T-cell (primary cell): ENCODE data around the gene SLC28A3. TPM values are rescaled to one million over a fixed set of nuclear protein-coding genes. Genes with fewer than 3 reads are reported as not detected.
"Not testable (repeated sequence)": the region's sequence is repeated elsewhere in the genome, so short reads cannot be mapped to it uniquely, and the experiment has no call there.

Experiments used
- ATAC-seq, 4 experiments: fragments of 200-7000 bp in 3 of 4; fragments of 150-1000 bp in 1 of 4; cut with Tn5 transposase; replicated peaks in 1 of 4; 1 replicate in 3 of 4; 2 replicates in 1 of 4; pipeline ENCODE4 v1.10.0; 2021; ENCODE audit warnings: moderate library complexity in 3 of 4, mild to moderate bottlenecking in 2 of 4, moderate number of reproducible peaks in 1 of 4
- CTCF ChIA-PET, 2 donors: fragments of 300-600 bp; sonication (Branson Sonifier 250); formaldehyde crosslinking; loops; one replicate each; lab custom pipeline; 2022; ENCODE audit warnings: antibody characterized with exemption in 2 of 2; lab: Charles Lee
- POLR2A ChIA-PET, 2 donors: fragments of 300-600 bp; sonication (Branson Sonifier 250); formaldehyde crosslinking; loops; one replicate each; lab custom pipeline; 2022; ENCODE audit warnings: antibody characterized with exemption in 2 of 2; lab: Charles Lee
- DNase-seq, 35 experiments: peaks; one replicate each; pipeline versions ENCODE4 v3.0.0 to v3.0.0-alpha.2; 2013 to 2023
- H3K27ac ChIP-seq: one replicate; pipeline ENCODE4 v1.5.1; 2013; ENCODE audit warnings: low read length
- H3K27me3 ChIP-seq, 2 experiments: replicated peaks in 1 of 2; 1 replicate in 1 of 2; 2 replicates in 1 of 2; pipeline versions ENCODE4 v1.6.1 to v1.7.0; 2013; ENCODE audit warnings: low read length in 1 of 2, mixed read lengths in 1 of 2; ENCODE audit not compliant: control insufficient read depth in 2 of 2, insufficient read depth in 2 of 2; ENCODE audit errors: extremely low read depth in 1 of 2
- H3K36me3 ChIP-seq, 2 donors: 1 replicate in 1 of 2; 2 replicates in 1 of 2; pipeline versions ENCODE4 v1.6.1 to v1.7.0; 2013; ENCODE audit warnings: low read length in 1 of 2; ENCODE audit not compliant: control insufficient read depth in 2 of 2, insufficient read depth in 1 of 2; ENCODE audit errors: extremely low read depth in 1 of 2
- H3K4me1 ChIP-seq, 2 experiments: 1 replicate in 1 of 2; 2 replicates in 1 of 2; pipeline versions ENCODE4 v1.6.1 to v1.7.0; 2013; ENCODE audit warnings: low read length in 2 of 2, mixed read lengths in 1 of 2; ENCODE audit not compliant: insufficient read depth in 2 of 2, control insufficient read depth in 1 of 2; ENCODE audit errors: extremely low read depth in 1 of 2
- H3K4me3 ChIP-seq, 2 donors: 1 replicate in 1 of 2; 2 replicates in 1 of 2; pipeline versions ENCODE4 v1.5.1 to v1.7.0; 2013; ENCODE audit warnings: mild to moderate bottlenecking in 2 of 2, low read length in 1 of 2, moderate library complexity in 1 of 2; ENCODE audit not compliant: control insufficient read depth in 1 of 2; ENCODE audit errors: extremely low read depth in 1 of 2
- H3K9me3 ChIP-seq: 2 replicates; pipeline ENCODE4 v1.7.0; 2013
- H3K27ac Mint-ChIP-seq, 2 donors: one replicate each; pipeline ENCODE4 v1.8.0; 2020 to 2021; ENCODE audit warnings: mild to moderate bottlenecking in 2 of 2, mixed read lengths in 2 of 2
- H3K27me3 Mint-ChIP-seq, 2 donors: one replicate each; pipeline ENCODE4 v1.8.0; 2021 to 2022; ENCODE audit warnings: mixed read lengths in 2 of 2
- H3K36me3 Mint-ChIP-seq: one replicate; pipeline ENCODE4 v1.8.0; 2021; ENCODE audit warnings: mixed read lengths
- H3K4me1 Mint-ChIP-seq, 3 donors: one replicate each; pipeline ENCODE4 v1.8.0; 2020 to 2022; ENCODE audit warnings: mixed read lengths in 3 of 3, mild to moderate bottlenecking in 1 of 3
- H3K4me3 Mint-ChIP-seq, 3 donors: one replicate each; pipeline ENCODE4 v1.8.0; 2020 to 2022; ENCODE audit warnings: mild to moderate bottlenecking in 3 of 3, mixed read lengths in 3 of 3, moderate library complexity in 3 of 3
- H3K9me3 Mint-ChIP-seq, 3 donors: one replicate each; pipeline ENCODE4 v1.8.0; 2020 to 2022; ENCODE audit warnings: mixed read lengths in 3 of 3
- WGBS: methylation state at CpG from one replicate; pipeline ENCODE4 v1.1.5; 2013; ENCODE audit warnings: missing lambda C conversion rate; ENCODE audit not compliant: insufficient coverage; 5-methylcytosine and 5-hydroxymethylcytosine counted together
- total RNA-seq, 35 experiments: library from RNA in 6 of 35; stranded (reverse) in 6 of 35; fragments of 120-200 nt in 1 of 35; gene quantifications; one replicate each; pipeline versions ENCODE4 v1.2.1 to v1.2.4 and lab custom pipeline; 2013 to 2026

The SLC28A3 gene, protein sequence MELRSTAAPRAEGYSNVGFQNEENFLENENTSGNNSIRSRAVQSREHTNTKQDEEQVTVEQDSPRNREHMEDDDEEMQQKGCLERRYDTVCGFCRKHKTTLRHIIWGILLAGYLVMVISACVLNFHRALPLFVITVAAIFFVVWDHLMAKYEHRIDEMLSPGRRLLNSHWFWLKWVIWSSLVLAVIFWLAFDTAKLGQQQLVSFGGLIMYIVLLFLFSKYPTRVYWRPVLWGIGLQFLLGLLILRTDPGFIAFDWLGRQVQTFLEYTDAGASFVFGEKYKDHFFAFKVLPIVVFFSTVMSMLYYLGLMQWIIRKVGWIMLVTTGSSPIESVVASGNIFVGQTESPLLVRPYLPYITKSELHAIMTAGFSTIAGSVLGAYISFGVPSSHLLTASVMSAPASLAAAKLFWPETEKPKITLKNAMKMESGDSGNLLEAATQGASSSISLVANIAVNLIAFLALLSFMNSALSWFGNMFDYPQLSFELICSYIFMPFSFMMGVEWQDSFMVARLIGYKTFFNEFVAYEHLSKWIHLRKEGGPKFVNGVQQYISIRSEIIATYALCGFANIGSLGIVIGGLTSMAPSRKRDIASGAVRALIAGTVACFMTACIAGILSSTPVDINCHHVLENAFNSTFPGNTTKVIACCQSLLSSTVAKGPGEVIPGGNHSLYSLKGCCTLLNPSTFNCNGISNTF
- not detected for total RNA-seq
- not detected for total RNA-seq (2013)
- total RNA-seq (lab: John Stamatoyannopoulos, UW): 0 to 2.4 (median 0) reads per million in 29 experiments

DNA sequence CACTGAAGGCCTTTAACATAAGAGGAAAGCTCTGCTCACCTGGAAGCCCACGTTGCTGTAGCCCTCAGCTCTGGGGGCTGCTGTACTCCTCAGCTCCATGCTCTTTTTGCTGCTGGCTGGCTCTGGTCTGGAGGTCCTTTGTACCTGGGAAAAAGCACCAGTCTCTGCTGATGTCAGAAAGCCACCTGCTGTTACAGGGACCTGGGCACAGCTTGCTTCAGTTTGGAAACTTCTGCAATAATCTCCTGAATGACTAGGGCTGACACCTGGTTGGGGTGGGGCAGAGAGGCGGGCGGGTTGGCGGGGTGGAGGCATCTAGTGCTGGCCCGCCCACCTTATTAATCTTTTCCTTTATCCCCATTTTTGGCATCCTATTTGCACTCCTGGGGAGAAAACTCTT lies at the start of gene SLC28A3:
Gene SLC28A3 (minus strand): TSS at position 224 of the 400 bp plus-strand sequence. CDS start 125 bp downstream, at position 99.
- H3K36me3 Mint-ChIP-seq: no peaks in the 10 kb centered on the region
- no peaks in the 10 kb centered on the region for H3K4me1 ChIP-seq
- no peaks in the 10 kb centered on the region for H3K4me1 Mint-ChIP-seq
- no peaks in the 10 kb centered on the region for H3K36me3 ChIP-seq
- CTCF ChIA-PET: interaction anchor here in 1 of 2 donors (0.5 kb wide), 1 partner anchor 22 kb away, joined by 4 read pairs; no protein-coding TSS in a partner anchor
- no peaks in the 10 kb centered on the region for H3K9me3 ChIP-seq
- peaks cover 3 to 8% of the 10 kb centered on the region in 2 donors for H3K27me3 Mint-ChIP-seq
- H3K4me3 Mint-ChIP-seq: no peak within 1 kb of the TSS
- no peaks in the 10 kb centered on the region for H3K9me3 Mint-ChIP-seq
- H3K27me3 ChIP-seq: peaks cover 0 to 7% of the 10 kb centered on the region in 2 experiments
- no peak within 1 kb of the TSS for H3K27ac Mint-ChIP-seq
- DNase-seq (no peak), ATAC-seq (no peak)
- H3K4me3 ChIP-seq: no peak within 1 kb of the TSS
- H3K27ac ChIP-seq: no peak within 1 kb of the TSS
- POLR2A ChIA-PET: no interaction called here
- WGBS: 10% methylated on average over 1 of the region's 5 CpGs

DNA sequence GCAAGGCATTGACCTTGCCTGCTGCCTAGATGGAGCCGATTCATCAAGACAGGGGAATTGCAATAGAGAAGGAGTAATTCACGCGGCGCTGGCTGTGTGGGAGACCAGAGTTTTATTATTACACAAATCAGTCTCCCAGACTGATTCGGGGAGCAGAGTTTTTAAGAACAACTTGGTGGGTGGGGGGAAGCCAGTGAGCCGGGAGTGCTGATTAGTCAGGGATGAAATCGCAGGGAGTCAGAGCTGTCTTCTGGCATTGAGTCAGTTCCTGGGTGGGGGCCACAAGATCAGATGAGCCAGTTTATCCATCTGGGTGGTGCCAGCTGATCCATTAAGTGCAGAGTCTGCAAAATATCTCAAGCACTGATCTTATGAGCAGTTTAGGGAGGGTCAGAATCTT lies 49.7 kb upstream of the SLC28A3 start:
- H3K27ac ChIP-seq, DNase-seq, H3K9me3 ChIP-seq, H3K27me3 Mint-ChIP-seq, H3K9me3 Mint-ChIP-seq, H3K4me1 Mint-ChIP-seq, ATAC-seq, H3K4me3 ChIP-seq, H3K27ac Mint-ChIP-seq, H3K27me3 ChIP-seq, H3K36me3 ChIP-seq, H3K4me3 Mint-ChIP-seq, H3K36me3 Mint-ChIP-seq, H3K4me1 ChIP-seq, POLR2A ChIA-PET: not testable (repeated sequence)
- WGBS: no CpG with 5 or more reads among the region's 7 CpGs
- CTCF ChIA-PET: interaction anchor here in 1 of 2 donors (0.7 kb wide), 1 partner anchor 15 kb away, joined by 4 read pairs; no protein-coding TSS in a partner anchor

DNA sequence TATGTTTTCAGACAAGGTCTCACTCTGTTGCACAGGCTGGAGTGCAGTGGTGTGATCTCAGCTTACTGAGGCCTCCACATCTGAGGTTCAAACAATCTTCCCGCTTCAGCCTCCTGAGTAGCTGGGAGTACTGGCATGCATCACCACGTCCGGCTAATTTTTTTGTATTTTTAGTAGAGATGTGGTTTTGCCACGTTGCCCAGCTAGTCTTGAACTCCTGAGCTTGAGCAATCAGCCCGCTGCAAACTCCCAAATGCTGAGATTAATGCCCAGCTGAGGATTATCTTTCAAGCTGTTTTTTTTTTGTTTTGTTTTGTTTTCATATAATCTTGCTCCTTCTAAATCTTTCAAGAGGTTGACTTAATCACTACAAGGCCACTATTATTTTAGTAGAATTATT lies 47.3 kb upstream of the SLC28A3 start:
- CTCF ChIA-PET: interaction anchor here (0.6 to 1.1 kb wide), 4 partner anchors 9 to 1319 kb away, joined by 3 to 4 read pairs (median 3); no protein-coding TSS in a partner anchor
- H3K4me1 Mint-ChIP-seq: no peaks in the 10 kb centered on the region
- H3K9me3 Mint-ChIP-seq: no peaks in the 10 kb centered on the region
- no peaks in the 10 kb centered on the region for H3K36me3 Mint-ChIP-seq
- Histone ChIP-seq H3K36me3 (no peaks in the 10 kb centered on the region), H3K9me3 (no peaks in the 10 kb centered on the region), H3K4me3 (no peak overlapping the region), H3K4me1 (no peaks in the 10 kb centered on the region), H3K27me3 (no peaks in the 10 kb centered on the region), H3K27ac (no peak overlapping the region)
- WGBS: 89% methylated on average over 3 of the region's 5 CpGs
- H3K27me3 Mint-ChIP-seq: peaks cover 5 to 8% of the 10 kb centered on the region in 2 donors
- H3K27ac Mint-ChIP-seq: no peak overlapping the region
- POLR2A ChIA-PET: no interaction called here
- DNase-seq (no peak), ATAC-seq (no peak)
- H3K4me3 Mint-ChIP-seq: no peak overlapping the region

DNA sequence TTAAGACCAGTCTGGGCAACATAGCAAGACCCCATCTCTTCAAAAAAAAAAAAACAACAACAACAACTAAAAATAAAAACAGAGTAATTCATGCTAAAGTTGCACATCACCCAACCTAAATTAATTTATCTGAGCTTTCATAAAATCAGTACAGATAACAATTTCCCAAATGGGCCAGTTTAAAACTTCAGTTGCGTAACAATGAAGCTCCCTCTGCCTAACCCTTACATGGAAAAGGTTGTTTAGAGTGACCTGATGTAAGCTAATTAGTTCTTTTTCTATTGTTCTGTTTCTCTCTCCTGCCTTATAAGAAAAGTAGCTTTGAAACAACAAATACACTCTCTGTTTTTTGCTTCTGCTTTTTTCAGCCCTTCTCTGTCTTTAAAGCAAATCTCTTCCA lies 46.2 kb upstream of the SLC28A3 start:
- ChIA-PET CTCF (interaction anchor here (0.7 to 1.1 kb wide), 4 partner anchors 9 to 1749 kb away, joined by 3 to 5 read pairs (median 4); no protein-coding TSS in a partner anchor), POLR2A (interaction anchor here in 1 of 2 donors (0.8 kb wide), 1 partner anchor 429 kb away, joined by 7 read pairs; no protein-coding TSS in a partner anchor)
- H3K4me3 Mint-ChIP-seq: no peak overlapping the region
- H3K4me3 ChIP-seq: no peak overlapping the region
- no peaks in the 10 kb centered on the region for H3K4me1 ChIP-seq
- no peaks in the 10 kb centered on the region for H3K4me1 Mint-ChIP-seq
- DNase-seq: no peak
- H3K27me3 ChIP-seq: peaks cover 0 to 5% of the 10 kb centered on the region in 2 experiments
- H3K36me3 ChIP-seq: no peaks in the 10 kb centered on the region
- H3K9me3 Mint-ChIP-seq: no peaks in the 10 kb centered on the region
- no peak overlapping the region for H3K27ac ChIP-seq
- no CpG with 5 or more reads among the region's 1 CpG for WGBS
- no peaks in the 10 kb centered on the region for H3K9me3 ChIP-seq
- no peaks in the 10 kb centered on the region for H3K36me3 Mint-ChIP-seq
- peaks cover 3 to 5% of the 10 kb centered on the region in 2 donors for H3K27me3 Mint-ChIP-seq
- no peak overlapping the region for H3K27ac Mint-ChIP-seq
- ATAC-seq: no peak

DNA sequence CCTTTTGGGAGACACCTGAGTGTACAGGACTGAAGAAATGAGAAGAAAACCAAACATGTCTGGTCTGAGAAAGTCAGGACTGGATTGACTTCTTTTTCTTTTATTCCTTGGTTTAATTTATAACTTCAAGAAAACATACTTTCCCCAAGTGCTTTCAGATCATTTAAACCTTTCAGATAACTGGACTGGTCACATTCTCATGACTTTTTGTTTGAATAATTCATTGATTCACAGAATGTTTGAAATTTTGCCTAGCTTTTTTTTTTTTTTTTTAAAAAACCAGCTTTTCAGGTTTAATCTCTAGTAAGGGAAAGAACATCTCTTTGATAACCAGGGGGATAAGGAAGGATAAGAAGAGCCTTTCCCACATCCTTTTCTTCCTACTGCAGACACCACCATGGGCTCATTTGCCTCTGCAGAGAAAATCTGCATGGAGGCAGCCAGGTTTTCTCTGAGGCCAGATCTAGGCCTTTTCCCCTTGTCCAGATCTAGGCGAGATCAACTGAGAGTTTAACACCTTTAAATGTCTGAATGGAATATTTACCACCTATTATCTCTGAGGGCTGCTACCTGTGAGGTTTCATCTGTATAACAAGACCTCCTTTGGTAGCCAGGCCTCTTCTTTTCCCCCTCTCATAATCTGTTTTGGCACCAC lies 45.0 kb upstream of the SLC28A3 start:
- CTCF ChIA-PET: no interaction called here

DNA sequence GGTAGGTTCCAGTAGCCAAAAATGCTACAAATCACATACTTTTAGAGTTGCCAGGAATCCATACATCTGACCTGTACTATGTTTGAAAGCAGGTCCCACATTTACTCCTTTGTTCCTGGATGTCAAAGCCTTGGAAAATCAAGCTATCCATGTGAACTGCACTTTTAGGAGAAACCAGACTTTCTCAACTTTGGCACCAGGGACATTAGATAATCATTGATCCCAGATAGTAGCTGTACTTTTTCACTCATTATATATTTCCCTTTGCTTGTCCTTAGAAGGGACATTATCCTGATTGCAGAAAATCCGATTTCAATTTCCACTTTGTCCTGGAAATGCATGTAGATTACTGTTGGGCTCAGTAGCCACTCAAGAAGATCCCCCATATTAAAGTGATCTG lies 44.1 kb upstream of the SLC28A3 start:
- POLR2A ChIA-PET: no interaction called here
- Histone ChIP-seq H3K27ac (no peak overlapping the region), H3K9me3 (no peaks in the 10 kb centered on the region), H3K27me3 (peaks cover 0 to 8% of the 10 kb centered on the region in 2 experiments), H3K4me3 (no peak overlapping the region), H3K4me1 (no peaks in the 10 kb centered on the region), H3K36me3 (no peaks in the 10 kb centered on the region)
- H3K9me3 Mint-ChIP-seq: no peaks in the 10 kb centered on the region
- no peak overlapping the region for H3K4me3 Mint-ChIP-seq
- no CpG with 5 or more reads among the region's 1 CpG for WGBS
- CTCF ChIA-PET: no interaction called here
- H3K36me3 Mint-ChIP-seq: no peaks in the 10 kb centered on the region
- DNase-seq (no peak), ATAC-seq (no peak)
- no peak overlapping the region for H3K27ac Mint-ChIP-seq
- no peaks in the 10 kb centered on the region for H3K4me1 Mint-ChIP-seq
- H3K27me3 Mint-ChIP-seq: peaks cover 5 to 11% of the 10 kb centered on the region in 2 donors

More for the DNA sequence above, 45.0 kb upstream of the SLC28A3 start:
- no CpG with 5 or more reads among the region's 1 CpG for WGBS
- no peak for DNase-seq
- Mint-ChIP-seq H3K27me3 (peaks cover 3 to 11% of the 10 kb centered on the region in 2 donors), H3K9me3 (no peaks in the 10 kb centered on the region), H3K27ac (no peak overlapping the region), H3K36me3 (no peaks in the 10 kb centered on the region), H3K4me3 (no peak overlapping the region), H3K4me1 (no peaks in the 10 kb centered on the region)
- Histone ChIP-seq H3K27me3 (peaks cover 0 to 8% of the 10 kb centered on the region in 2 experiments), H3K4me3 (no peak overlapping the region), H3K4me1 (no peaks in the 10 kb centered on the region), H3K36me3 (no peaks in the 10 kb centered on the region), H3K27ac (no peak overlapping the region), H3K9me3 (no peaks in the 10 kb centered on the region)
- no peak for ATAC-seq
- POLR2A ChIA-PET: no interaction called here
